HG03565 (cell line): ENCODE data around the gene SPECC1.
"Not testable (repeated sequence)": the region's sequence is repeated elsewhere in the genome, so short reads cannot be mapped to it uniquely, and the experiment has no call there.

ENCODE experiments used
- ATAC-seq: cut with Tn5 transposase; IDR thresholded peaks from one replicate; pipeline ENCODE4 v1.9.1; 2021; ENCODE audit warnings: mild to moderate bottlenecking, moderate library complexity; ENCODE audit not compliant: unreplicated experiment

Gene SPECC1

DNA sequence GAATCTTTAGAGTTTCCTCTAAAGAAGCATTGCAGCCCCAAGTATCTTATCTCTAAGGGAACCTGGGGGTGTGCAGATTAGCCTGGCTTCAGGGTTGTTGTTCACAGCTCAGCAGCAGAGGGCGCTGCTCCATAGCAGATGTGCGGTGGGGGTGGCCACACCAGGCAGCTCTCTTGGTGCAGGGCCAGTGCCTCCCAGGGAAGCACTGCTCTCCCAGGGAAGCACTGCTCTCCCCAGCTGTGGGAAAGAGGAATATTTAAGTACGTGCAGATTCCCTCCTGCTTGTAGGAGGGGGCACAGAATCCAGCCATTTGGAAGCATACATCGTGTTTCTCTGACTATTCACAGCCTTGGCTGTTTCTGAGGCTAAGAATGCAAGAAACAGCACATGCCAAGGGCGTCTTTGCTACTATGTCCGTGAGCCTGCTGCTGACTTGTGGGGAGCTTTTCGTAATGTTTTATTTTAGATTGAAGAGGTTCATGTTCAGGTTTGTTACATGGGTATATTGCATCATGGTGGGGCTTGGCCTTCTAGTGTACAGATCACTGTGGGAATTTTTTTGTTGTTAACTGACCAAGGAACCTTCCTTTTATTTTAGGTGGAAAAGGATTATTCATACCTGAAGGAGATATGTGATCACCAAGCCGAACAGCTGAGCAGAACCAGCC is 217.8 kb downstream of the SPECC1 start:
- no peak for ATAC-seq

DNA sequence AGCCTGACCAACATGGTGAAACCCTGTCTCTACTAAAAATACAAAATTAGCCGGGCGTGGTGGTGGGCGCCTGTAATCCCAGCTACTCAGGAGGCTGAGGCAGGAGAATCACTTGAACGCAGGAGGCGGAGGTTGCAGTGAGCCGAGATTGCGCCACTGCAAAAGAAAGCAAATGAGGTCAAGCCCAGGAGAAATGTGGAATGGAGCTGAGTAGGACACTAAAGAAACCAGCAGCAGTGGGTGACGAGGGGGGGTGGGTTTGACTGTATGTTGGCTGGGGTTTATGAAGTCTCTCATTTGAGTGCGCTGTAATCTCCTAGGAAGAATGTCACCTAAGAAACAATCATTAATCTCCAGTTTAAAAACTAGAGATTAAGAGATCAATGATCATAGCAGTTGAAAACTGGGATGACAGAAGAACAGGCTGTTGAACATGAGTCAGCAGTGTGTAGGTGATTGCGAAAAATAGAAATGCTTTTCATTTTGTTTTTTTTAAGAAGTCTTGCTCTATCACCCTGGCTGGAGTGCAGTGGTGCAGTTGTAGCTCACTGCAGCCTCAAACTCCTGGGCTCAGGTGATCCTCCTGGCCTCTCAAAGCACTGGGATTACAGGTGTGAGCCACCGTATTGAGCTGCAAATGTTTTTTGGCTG is 218.7 kb downstream of the SPECC1 start:
- ATAC-seq: not testable (repeated sequence)

DNA sequence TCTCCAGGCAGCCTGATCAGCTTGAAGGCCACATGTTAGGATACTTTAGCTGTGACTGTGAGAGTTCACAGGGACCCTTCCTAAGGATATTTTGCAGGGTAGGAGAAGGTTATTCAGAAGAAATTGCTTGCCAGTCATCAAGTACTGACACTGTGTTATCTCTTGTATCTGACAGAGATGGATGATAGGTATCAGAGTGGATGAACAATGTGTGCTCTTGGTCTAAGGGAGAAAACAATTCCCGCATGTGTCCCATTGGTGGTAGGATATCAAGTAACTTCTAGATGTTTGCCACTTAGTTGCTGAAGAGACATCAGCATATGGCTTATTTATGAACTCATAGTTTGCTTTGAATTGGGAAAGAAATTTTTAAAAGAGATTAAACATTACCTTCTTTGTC is 219.3 kb downstream of the SPECC1 start:
- no peak for ATAC-seq

DNA sequence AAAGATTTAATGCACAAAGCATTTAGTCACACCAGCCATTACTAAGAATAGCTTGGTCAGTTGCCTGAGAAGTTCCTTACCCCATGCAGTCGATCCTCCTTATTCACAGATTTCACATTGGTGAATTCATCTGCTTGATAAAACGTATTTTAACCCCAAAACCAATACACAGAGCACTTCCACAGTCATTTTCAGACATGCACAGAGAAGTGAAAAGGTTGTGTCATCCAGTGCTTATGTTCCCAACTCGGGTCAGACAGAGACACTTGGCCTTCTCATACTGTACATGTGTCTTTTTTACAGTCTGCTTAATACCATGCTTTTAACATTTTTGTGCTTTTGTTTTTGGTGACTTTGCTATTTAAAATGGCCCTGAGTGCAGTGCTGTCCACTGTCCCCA is 219.7 kb downstream of the SPECC1 start:
- ATAC-seq: no peak

DNA sequence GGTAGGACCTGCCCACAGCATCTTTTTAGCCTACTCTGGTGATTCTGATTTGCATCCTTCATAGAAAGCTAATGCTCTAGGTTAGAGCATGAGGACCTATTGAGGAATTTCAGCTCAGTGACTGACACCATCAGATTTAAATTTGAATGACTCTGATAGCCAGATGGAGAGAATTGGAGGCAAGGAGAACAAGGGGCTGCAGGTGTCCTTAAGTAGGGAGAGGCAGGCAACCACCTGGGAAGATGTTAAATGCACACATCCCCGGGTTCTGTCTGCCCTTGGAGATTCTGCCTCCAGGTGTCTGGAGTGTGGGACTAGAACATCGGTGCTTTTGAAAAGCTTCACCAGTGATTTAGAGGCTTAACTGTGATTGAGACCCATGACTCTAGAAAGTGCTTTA is 221.8 kb downstream of the SPECC1 start:
- no peak for ATAC-seq

DNA sequence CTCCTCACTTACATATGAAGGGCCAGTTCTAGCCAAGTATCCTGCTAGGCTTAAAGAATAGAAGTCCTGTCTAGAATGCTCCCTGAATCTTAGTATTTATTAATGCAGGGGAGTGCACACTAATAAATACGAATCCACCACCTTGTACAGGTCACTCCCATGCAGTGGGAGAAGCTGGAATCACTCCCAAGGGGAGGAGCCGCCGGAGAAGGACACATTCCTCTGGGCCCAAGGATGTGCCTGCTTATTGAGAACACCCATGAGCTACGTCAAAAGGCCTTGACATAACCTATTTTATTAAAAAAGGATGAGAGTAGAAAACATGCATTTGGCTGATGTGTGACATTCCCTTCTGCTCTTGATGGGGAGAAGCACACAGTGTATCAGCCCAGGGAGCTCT is 223.5 kb downstream of the SPECC1 start:
- ATAC-seq: no peak

DNA sequence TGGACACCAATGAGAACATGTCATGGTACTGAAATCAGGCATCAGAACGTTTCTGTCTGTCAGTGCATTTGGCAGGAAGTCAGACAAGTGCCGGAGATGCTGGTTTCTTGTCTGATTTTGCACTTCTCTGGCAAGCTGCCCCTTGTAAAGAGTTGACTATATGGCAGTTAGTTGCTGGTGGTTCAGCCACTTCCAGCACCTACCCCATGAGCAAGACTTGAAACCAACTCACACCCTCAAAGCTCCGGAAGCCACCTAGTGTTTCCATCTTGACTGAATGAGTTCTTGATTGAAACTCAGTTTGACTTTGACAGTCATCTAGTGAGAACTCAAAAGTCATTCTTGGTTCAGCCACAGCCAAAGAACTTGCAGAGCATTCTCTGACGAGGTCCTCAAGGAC is 225.1 kb downstream of the SPECC1 start:
- no peak for ATAC-seq

DNA sequence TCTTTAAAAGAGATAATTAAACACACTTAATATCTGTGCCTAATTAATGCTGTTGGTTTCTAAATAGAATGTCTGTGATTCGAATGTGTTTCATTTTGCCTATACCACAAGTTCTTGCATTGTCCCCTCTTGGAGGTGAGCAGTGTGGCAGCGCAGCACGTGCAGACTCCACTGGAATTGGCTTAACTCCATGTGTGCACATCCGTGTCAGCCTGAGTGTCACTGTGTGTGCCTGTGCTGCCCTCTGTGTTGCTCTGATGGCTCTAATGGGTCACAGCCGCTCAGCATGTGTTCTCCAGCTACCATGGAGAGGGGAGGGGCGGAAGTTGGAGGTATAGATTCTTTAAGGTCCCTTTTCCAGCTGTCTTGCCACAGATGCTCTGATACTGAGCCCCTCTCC is 226.6 kb downstream of the SPECC1 start:
- ATAC-seq: no peak

DNA sequence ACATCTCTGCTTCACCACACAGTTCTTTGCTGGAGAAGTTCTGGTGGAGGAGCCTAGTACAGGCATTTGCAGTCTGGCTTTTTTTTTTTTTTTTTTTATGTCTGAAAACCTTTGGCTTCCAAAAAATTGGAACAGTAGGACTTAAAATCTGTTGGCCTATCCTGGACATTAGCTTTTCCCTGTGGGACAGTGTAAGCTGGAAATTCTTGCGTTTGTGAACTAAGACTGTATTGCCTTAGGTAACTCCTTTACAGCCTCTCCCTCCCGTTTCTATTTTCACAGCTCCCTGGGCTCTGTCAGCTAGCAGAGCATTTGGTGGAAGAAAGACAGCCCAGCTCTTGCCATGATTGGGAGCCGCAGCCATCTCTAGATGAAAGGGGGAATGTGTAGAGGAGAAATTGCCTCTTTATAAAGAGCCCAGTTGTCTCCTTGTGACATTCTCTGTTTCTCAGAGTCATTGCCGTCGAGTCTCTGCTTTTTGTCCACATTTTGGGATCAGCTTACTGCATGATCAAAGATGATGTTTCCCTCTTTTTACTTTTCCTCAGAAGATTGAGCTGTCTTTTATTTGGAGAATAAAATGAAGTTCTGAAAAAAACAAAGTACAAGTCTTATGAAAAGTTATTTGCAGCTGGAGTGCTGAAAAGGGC is 227.5 kb downstream of the SPECC1 start:
- no peak for ATAC-seq

DNA sequence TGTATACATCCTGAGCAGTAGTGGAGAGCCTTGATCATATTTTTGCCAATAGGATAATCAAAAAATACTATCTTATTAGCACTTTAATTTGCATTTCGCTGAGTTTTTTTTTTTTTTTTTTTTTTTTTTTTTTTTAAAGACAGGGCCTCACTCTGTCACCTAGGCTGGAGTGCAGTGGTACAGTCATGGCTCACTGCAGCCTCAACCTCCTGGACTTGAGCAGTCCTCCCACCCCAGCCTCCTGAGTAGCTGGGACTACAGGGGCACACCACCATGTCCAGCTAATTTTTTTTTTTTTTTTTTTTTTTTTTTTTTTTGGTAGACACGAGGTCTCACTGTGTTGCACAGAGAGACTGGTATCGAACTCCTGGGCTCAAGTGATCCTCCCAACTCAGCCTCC is 230.6 kb downstream of the SPECC1 start:
- ATAC-seq: not testable (repeated sequence)

DNA sequence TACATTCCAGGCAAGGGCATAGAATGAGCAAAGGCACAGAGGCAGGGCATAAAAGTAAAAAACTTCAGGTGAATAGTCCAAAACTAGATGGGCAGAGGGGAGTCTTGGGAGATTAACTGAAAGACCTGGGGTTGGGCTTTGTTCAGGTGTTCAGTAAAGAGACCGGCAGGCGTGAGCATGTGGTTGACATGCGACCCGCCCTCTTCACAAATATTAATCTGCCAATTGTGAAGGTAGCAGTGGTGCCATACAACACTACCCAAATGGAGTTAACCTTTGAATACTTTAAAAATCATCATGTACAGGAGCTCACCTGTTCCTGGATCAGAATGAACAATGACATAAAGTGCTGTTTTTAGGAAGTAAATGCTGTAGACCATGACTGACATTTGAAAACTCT is 232.7 kb downstream of the SPECC1 start:
- ATAC-seq: no peak

DNA sequence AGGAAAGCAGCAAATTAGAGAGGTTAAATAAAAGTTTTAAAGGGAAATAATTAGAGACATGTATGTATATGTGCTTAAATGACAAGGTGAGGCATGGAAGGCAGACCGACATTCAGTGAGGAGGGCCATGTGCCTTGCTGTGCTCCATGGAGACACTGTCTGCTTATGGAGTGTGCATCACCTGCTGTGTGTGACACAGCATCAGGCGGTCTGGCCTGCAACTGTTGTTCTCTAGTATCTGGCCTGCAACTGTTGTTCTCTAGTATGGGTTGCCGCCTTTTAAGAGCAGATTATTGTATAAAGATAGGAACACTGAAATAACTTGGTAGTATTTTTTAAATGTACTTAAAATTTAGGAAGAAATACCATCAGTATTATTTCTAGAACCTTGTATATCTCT is 233.1 kb downstream of the SPECC1 start:
- ATAC-seq: no peak

DNA sequence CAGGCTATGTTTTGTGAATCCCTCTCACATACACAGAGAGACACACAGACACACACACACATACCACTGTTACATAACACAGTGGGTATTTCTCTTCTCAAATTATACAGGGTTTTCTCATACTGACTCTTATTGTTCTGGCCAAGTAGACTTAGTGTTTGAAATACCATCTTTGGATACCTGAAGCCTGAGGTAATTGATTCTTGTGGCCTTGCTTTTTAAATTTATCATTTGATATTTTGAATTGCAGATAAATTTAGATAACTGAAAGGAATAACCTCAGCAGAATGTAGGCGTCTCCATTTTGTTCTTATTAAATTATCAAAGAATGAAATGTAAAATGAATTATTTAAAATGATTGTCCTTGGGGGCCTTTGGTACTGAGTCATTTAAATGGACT is 234.4 kb downstream of the SPECC1 start:
- no peak for ATAC-seq

DNA sequence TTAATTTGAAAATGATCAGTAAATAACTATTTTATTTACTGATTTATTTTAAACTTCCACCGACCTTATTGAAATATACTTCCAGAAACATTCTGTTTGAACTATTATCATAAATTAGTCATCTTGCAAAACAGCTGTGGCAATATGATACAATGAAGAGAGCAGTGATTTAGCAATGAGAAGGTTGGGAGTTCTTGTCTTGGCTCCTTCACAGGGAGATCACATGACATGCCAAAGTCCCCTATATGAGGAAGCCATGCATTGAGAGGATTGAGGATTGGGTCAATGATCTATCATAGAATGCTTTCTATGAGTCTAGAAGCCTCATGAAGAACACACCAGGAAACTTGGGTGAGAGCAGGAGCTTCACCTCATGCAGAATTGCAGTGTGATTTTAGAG is 235.5 kb downstream of the SPECC1 start:
- ATAC-seq: no peak

DNA sequence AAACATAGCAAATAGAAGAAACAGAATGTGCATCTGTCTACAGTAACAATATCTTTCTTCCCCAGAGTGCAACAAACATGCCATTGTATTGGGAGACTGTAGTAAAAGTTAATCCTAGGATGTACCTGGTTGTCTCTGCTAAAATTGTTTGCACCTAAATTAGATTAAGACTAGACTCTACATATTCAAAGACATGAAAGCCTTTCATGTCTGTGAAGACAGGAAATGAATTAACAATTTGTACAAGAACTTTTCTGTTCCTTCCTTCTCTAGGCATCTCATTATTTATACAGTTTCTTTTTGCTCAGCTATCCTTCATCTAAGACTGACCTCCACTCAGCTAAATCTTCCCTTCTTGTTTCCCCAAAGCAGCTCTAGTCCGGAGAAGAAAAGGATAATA is 237.5 kb downstream of the SPECC1 start:
- no peak for ATAC-seq

DNA sequence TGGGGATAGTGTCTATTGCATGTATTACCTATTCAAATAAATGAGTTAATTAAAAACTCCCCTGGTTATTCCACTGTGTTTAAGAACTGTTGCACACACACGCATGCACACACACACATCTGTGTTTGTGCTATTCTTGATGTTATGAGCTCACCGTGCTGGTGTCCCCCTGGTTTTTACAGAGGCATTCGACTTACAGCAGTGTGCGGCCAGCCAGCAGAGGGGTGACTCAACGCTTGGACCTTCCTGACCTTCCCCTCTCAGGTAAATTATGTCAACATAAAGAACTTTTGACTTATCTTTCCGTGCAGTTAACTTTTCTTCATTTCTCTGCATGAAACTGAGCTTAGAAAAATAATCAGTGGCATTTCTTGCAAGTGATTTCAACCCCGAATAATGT is 244.2 kb downstream of the SPECC1 start:
- ATAC-seq: no peak

DNA sequence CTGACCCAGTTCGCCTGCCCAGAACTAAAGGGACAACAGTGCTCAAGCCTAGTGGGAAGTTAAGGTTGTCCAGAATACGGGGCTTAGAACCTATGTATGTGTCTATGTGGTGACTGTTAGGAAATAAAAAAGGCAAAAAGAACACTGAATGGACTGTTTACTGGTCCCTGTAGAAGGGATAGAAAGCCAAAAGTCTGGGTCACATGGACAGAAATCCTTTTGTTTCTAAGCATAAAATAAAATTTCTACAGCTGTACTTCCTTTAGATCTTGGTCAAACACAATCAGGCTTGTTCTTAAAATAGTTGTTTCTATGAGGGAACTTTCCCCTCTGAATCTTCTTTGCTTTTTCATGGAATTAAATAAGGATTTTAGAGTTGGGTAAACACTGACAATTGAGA is 245.4 kb downstream of the SPECC1 start:
- no peak for ATAC-seq

DNA sequence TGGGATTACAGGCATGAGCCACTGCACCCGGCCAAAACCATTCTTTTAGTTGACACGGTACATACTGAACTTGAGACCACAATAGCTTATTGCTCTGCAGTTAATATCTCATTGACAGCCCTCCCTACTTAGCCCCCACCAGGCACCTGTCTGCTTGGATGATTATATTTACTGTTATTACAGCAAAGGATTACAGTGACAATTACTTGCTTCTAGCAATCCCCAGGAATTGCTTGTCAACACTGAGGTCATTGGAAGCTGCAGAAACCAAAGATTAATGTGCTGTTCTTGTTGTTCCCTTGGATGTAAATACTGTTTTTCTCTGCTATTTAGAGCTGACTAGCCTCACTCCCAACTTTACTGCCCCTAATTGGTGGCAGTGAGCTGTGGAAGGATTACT is 247.0 kb downstream of the SPECC1 start:
- no peak for ATAC-seq

DNA sequence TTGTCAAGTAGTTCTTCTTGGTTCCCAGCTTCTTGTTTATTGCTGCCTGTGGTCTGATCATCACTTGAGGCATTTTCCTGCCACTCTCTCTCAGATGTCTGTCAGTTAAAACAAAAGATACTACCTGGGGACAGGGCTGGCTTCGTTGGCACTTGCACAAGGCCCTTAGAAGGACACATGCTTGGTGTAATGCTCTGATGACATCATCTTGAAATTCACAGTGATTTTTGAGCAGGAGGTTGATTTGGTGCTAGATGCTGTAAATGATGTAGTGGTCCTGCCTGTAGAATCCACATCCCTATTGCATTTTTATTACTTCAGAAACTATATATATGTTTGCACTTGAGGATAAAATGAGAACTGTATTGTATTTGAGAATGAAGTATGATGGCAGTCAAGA is 247.8 kb downstream of the SPECC1 start:
- no peak for ATAC-seq

DNA sequence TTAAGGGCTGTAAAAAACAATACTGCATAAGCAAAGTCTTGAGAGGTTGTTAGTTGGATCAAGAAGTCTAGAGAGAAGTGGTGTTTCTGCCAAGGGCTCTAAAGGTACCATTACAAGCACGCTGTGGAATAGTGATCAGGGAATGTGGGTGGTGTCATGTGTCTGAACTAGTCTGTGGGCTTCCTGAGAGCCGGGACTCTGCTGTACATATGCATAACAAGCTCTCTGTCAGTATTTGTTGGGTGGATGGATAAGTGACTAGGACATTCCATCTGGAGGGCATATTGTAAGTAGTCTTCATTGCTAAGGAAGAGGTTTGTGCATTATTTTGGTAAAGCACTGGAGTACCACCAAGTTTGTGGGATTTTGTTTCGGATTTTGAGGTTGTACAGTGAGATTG is 248.6 kb downstream of the SPECC1 start:
- no peak for ATAC-seq

DNA sequence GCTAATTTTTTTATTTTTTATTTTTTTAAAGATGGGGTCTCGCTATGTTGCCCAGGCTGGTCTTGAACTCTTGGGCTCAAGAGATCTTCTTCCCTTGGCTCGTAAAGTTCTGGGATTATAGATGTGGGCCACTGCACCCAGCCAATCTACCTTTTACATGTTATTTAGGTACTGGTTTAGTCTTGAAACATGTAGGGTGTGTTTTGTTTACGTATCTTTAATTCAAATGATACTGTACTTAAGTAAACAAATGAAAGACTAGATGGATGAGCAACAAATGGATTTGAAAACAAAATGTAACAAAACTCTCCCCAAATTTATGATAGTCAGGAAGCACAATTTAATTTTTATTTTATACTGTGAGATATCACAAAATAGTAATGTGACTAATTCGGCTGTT is 250.5 kb downstream of the SPECC1 start:
- ATAC-seq: no peak

DNA sequence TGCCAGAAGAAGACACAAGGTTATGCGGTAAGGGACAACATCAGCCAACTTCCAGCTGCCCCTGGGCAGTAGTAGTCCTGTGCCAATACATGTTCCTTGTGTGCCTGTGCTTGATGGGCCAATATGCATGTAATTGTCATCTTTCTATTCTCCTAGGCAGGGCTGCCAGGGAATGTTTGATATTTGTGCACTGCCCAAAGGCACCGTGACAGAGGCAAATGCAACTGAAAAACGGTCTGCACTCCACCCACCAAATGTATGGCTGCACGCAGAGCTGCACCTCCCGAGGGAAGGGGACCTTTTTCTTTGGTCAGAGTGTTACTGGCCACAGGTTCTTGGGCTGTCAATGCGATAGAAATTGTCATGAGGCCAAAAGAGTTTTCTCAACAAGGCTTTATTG is 251.1 kb downstream of the SPECC1 start:
- ATAC-seq: no peak
